HCT116 (cell line): ENCODE measurements around the gene AMD1.

ENCODE experiments used
- EZH2 ChIP-seq: fragments of 200-600 bp; sonication (generic); IDR thresholded peaks from 2 replicates; pipeline ENCODE4 v1.6.1; 2017; ENCODE audit warnings: antibody characterized with exemption, mixed run types
- EZH2phosphoT487 ChIP-seq: fragments of 200-600 bp; IDR thresholded peaks from 2 replicates; pipeline ENCODE4 v1.6.1; 2018; ENCODE audit warnings: antibody characterized with exemption, borderline replicate concordance
- POLR2A ChIP-seq: IDR thresholded peaks from 2 replicates; pipeline ENCODE4 v1.7.0; 2011; ENCODE audit warnings: borderline replicate concordance; ENCODE audit not compliant: insufficient read depth, insufficient read length; ENCODE audit errors: extremely low read depth
- POLR2AphosphoS5 ChIP-seq: IDR thresholded peaks from 2 replicates; pipeline ENCODE4 v1.6.1; 2011; ENCODE audit warnings: mild to moderate bottlenecking, low read depth, low read length, moderate library complexity
- TF ChIP-seq, protein P1 (sequence below), 3 experiments: fragments of 200-600 bp in 1 of 3; sonication (generic) in 1 of 3; IDR thresholded peaks in 2 of 3; conservative IDR thresholded peaks in 1 of 3; 2 replicates each; pipeline ENCODE4 v1.5.1; 2012 to 2017; ENCODE audit warnings: low read depth in 2 of 3, low read length in 2 of 3, antibody characterized with exemption in 1 of 3, borderline replicate concordance in 1 of 3, control low read depth in 1 of 3, mild to moderate bottlenecking in 1 of 3, mixed read lengths in 1 of 3, mixed run types in 1 of 3, moderate library complexity in 1 of 3; ENCODE audit not compliant: insufficient read depth in 1 of 3
- TF ChIP-seq, protein P2 (sequence below): IDR thresholded peaks from 2 replicates; pipeline ENCODE4 v1.6.1; 2011; ENCODE audit warnings: mild to moderate bottlenecking, low read length, moderate library complexity; ENCODE audit not compliant: insufficient replicate concordance; ENCODE audit errors: extremely low read depth

DNA sequence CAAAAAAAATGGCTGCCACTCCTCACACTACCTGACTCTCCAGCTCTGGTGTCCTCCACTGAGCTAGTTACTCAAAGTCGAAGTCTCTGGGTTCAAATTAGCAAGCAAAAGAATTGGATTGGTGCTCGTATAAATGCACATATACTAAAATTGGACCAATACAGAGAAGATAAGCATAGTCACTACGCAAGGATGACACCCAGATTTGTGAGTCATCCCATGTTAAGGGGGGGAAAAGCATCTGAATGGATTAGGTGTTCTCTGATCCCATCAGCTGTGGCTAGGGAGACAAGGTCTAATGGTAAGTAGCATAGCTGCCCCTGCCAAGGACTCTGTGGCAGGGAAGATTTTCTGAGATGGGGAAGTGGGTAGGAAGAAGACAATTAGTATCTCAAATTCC, 18.3 kb upstream of the AMD1 start:
- TF ChIP-seq, protein P1, sequence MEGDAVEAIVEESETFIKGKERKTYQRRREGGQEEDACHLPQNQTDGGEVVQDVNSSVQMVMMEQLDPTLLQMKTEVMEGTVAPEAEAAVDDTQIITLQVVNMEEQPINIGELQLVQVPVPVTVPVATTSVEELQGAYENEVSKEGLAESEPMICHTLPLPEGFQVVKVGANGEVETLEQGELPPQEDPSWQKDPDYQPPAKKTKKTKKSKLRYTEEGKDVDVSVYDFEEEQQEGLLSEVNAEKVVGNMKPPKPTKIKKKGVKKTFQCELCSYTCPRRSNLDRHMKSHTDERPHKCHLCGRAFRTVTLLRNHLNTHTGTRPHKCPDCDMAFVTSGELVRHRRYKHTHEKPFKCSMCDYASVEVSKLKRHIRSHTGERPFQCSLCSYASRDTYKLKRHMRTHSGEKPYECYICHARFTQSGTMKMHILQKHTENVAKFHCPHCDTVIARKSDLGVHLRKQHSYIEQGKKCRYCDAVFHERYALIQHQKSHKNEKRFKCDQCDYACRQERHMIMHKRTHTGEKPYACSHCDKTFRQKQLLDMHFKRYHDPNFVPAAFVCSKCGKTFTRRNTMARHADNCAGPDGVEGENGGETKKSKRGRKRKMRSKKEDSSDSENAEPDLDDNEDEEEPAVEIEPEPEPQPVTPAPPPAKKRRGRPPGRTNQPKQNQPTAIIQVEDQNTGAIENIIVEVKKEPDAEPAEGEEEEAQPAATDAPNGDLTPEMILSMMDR (IDR thresholded peaks at IDR 0.05 in 2 of 3, conservative IDR thresholded peaks at IDR 0.05 in 1 of 3; ENCODE audit: borderline replicate concordance in 1 of 3, insufficient read depth in 1 of 3, low read depth in 2 of 3, low read length in 2 of 3): no peak
- TF ChIP-seq EZH2 (no peak), POLR2AphosphoS5 (no peak), POLR2A (no peak), EZH2phosphoT487 (no peak)
- TF ChIP-seq, protein P2, sequence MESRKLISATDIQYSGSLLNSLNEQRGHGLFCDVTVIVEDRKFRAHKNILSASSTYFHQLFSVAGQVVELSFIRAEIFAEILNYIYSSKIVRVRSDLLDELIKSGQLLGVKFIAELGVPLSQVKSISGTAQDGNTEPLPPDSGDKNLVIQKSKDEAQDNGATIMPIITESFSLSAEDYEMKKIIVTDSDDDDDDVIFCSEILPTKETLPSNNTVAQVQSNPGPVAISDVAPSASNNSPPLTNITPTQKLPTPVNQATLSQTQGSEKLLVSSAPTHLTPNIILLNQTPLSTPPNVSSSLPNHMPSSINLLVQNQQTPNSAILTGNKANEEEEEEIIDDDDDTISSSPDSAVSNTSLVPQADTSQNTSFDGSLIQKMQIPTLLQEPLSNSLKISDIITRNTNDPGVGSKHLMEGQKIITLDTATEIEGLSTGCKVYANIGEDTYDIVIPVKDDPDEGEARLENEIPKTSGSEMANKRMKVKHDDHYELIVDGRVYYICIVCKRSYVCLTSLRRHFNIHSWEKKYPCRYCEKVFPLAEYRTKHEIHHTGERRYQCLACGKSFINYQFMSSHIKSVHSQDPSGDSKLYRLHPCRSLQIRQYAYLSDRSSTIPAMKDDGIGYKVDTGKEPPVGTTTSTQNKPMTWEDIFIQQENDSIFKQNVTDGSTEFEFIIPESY: no peak
